ENCODE results near the gene RAB22A.

RAB22A gene

GRCh38 chr20:58309591-58310290 is at the start of gene RAB22A:
Gene RAB22A (plus strand): TSS chr20:58309715. CDS start chr20:58309977, 262 bp downstream.
- DNase-seq (ENCODE audit: low spot score), result peak; percentile 83

- DNase-seq (ENCODE audit: low spot score), result no peak
These were observed 49.5 kb upstream of the RAB22A start for GRCh38 chr20:58260006-58260405.

GRCh38 chr20:58261660-58262059 is 47.9 kb upstream of the RAB22A start:
- DNase-seq (ENCODE audit: low spot score), result no peak

GRCh38 chr20:58264271-58264670 is 45.2 kb upstream of the RAB22A start:
- DNase-seq (ENCODE audit: low spot score), result no peak

- DNase-seq (ENCODE audit: low spot score), result no peak
These were observed 41.9 kb upstream of the RAB22A start for GRCh38 chr20:58267389-58268215.

- DNase-seq (ENCODE audit: low spot score), result no peak
These were observed 41.1 kb upstream of the RAB22A start for GRCh38 chr20:58268421-58268821.

GRCh38 chr20:58268936-58269619 is 40.4 kb upstream of the RAB22A start:
- no peak for DNase-seq (ENCODE audit: low spot score)

- no peak for DNase-seq (ENCODE audit: low spot score)
These were observed 37.7 kb upstream of the RAB22A start for GRCh38 chr20:58271606-58272351.

GRCh38 chr20:58274384-58274783 is 35.1 kb upstream of the RAB22A start:
- no peak for DNase-seq (ENCODE audit: low spot score)

- no peak for DNase-seq (ENCODE audit: low spot score)
These were observed 32.4 kb upstream of the RAB22A start for GRCh38 chr20:58277107-58277506.

GRCh38 chr20:58277578-58278472 is 31.7 kb upstream of the RAB22A start:
- DNase-seq (ENCODE audit: low spot score), result no peak

GRCh38 chr20:58286729-58287128 is 22.8 kb upstream of the RAB22A start:
- no peak for DNase-seq (ENCODE audit: low spot score)

- no peak for DNase-seq (ENCODE audit: low spot score)
These were observed 21.9 kb upstream of the RAB22A start for GRCh38 chr20:58287638-58288037.

GRCh38 chr20:58289143-58289542 is 20.4 kb upstream of the RAB22A start:
- no peak for DNase-seq (ENCODE audit: low spot score)

- no peak for DNase-seq (ENCODE audit: low spot score)
These were observed 16.1 kb upstream of the RAB22A start for GRCh38 chr20:58293453-58293852.

GRCh38 chr20:58294497-58295455 is 14.7 kb upstream of the RAB22A start:
- no peak for DNase-seq (ENCODE audit: low spot score)

GRCh38 chr20:58296051-58296837 is 13.3 kb upstream of the RAB22A start:
- DNase-seq (ENCODE audit: low spot score), result no peak

- DNase-seq (ENCODE audit: low spot score), result no peak
These were observed 12.1 kb upstream of the RAB22A start for GRCh38 chr20:58297394-58297793.

GRCh38 chr20:58300321-58300720 is 9.2 kb upstream of the RAB22A start:
- DNase-seq (ENCODE audit: low spot score), result no peak
